Activated T-cell treated with anti-CD3 and anti-CD28 coated beads, Interleukin-2, amount 50 U/mL, for 24 hours (primary cell): ENCODE measurements around the gene ZFYVE9.
"Not testable (repeated sequence)": the region's sequence is repeated elsewhere in the genome, so short reads cannot be mapped to it uniquely, and the experiment has no call there.

Experiments
- DNase-seq: peaks from one replicate; pipeline ENCODE4 v3.0.0-alpha.2; 2020
- H3K27ac Mint-ChIP-seq: 2 replicates; pipeline ENCODE4 v1.8.0; 2020; ENCODE audit warnings: mild to moderate bottlenecking, mixed read lengths
- H3K27me3 Mint-ChIP-seq: 2 replicates; pipeline ENCODE4 v1.8.0; 2020; ENCODE audit warnings: mixed read lengths
- H3K36me3 Mint-ChIP-seq: 2 replicates; pipeline ENCODE4 v1.8.0; 2020; ENCODE audit warnings: low read depth, mixed read lengths
- H3K4me1 Mint-ChIP-seq: 2 replicates; pipeline ENCODE4 v1.8.0; 2020; ENCODE audit warnings: low read depth, mixed read lengths
- H3K4me3 Mint-ChIP-seq: 2 replicates; pipeline ENCODE4 v1.8.0; 2020; ENCODE audit warnings: mild to moderate bottlenecking, moderate library complexity, mixed read lengths
- H3K9me3 Mint-ChIP-seq: 2 replicates; pipeline ENCODE4 v1.8.0; 2020; ENCODE audit warnings: mixed read lengths

The ZFYVE9 gene

GRCh38 chr1:52140633-52141512 is 1.0 kb upstream of the ZFYVE9 start:
- peak overlapping the region; percentile 74 for H3K4me3 Mint-ChIP-seq
- H3K27ac Mint-ChIP-seq = peak overlapping the region; percentile 74
- H3K27me3 Mint-ChIP-seq = no peaks in the 10 kb centered on the region
- H3K36me3 Mint-ChIP-seq = peaks cover 3% of the 10 kb centered on the region
- H3K4me1 Mint-ChIP-seq = peaks cover 48% of the 10 kb centered on the region
- DNase-seq = no peak
- no peaks in the 10 kb centered on the region for H3K9me3 Mint-ChIP-seq

DNA sequence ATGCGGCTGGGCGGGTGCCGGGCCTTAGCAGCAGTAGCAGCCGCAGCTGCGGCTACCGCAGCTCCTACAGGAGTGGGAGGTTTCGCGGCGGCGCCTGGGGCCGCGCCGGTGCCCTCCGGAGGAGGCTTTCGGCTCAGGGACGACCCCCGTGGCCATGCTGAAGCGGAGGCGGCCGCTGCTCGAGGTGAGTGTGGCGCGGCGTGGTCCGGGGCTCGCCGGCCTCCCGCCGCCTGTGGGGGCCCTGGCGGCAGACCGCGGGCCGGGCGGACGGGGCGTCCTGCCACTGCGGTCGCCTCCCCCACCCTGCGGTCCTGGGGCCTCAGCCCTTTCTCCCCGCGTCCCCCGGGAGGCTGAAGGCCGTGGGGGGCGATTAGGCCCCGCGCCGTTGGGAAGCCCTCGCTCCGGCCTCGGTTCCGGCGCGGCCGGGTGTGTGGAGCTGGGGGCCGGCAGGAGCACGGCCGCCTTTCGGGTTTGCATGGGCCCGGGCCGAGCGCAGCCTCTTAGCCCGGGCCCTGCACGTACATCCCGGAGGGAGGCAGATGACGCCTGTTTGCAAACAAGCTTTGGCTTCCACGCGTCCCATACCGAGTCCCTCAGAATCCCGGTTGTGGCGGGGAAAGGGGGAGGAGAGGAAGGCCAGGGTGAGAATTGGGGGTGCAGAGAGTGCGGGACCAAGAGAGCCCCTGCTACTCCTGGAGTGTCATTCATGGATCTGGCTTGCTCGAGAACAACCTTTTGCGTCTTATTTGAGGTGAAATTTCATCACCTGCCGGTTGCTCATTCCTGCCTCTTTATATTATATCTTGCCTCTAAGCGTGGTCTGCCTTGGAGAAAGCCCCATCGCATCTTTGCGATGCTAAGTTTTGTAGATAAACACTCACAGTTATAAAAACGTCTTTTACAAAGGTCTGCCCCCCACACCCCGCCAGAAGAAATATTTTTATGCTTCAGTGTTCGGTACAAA is 613 bp downstream of the ZFYVE9 start:
- Mint-ChIP-seq H3K27ac (peak overlapping the region; percentile 89), H3K36me3 (peaks cover 3% of the 10 kb centered on the region), H3K9me3 (no peaks in the 10 kb centered on the region), H3K27me3 (no peaks in the 10 kb centered on the region), H3K4me3 (peak overlapping the region; percentile 82), H3K4me1 (peaks cover 48% of the 10 kb centered on the region)
- DNase-seq = no peak

- no peak overlapping the region for H3K4me3 Mint-ChIP-seq
- no peak for DNase-seq
- H3K27ac Mint-ChIP-seq = no peak overlapping the region
- no peaks in the 10 kb centered on the region for H3K9me3 Mint-ChIP-seq
- H3K27me3 Mint-ChIP-seq = no peaks in the 10 kb centered on the region
- H3K4me1 Mint-ChIP-seq = peaks cover 30% of the 10 kb centered on the region
- peaks cover 3% of the 10 kb centered on the region for H3K36me3 Mint-ChIP-seq
Measured at GRCh38 chr1:52145137-52145536, 3.2 kb downstream of the ZFYVE9 start.

DNA sequence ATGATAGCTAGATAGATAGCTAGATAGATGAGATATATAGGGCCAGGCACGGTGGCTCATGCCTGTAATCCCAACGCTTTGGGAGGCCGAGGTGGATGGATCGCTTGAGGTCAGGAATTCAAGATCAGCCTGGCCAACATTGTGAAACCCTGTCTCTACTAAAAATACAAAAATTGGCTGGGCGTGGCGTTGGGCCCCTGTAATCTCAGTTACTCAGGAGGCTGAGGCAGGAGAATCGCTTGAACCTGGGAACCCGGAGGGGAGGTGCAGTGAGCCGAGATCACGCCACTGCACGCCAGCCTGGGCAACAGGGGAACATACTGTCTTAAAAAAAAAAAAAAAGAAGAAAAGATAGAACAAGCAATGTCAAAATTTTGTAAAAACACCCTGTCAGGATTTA is 8.6 kb downstream of the ZFYVE9 start:
- H3K36me3 Mint-ChIP-seq, DNase-seq, H3K27ac Mint-ChIP-seq, H3K9me3 Mint-ChIP-seq, H3K4me3 Mint-ChIP-seq, H3K4me1 Mint-ChIP-seq, H3K27me3 Mint-ChIP-seq: not testable (repeated sequence)

DNA sequence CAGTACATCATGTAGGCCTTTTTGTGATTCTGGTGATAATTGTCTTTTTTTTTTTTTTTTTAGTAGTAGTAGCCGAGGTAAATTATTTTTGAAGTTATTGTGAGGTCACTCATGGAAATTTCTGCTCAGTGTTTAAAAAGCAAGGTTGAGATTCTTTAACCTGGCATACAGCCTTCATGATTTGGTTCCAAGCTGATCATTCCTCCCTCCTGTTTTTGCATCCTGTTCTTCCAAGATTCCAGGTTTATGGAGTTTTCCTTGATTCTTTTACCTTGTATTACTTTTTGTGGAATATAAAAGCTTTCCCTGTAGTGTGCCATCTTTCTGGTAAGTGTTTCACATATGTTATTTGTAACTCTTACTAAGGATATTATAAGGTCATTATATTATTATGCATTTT is 9.1 kb downstream of the ZFYVE9 start:
- no peaks in the 10 kb centered on the region for H3K36me3 Mint-ChIP-seq
- H3K27me3 Mint-ChIP-seq = no peaks in the 10 kb centered on the region
- no peak for DNase-seq
- H3K4me1 Mint-ChIP-seq = no peaks in the 10 kb centered on the region
- H3K4me3 Mint-ChIP-seq = no peak overlapping the region
- H3K27ac Mint-ChIP-seq = no peak overlapping the region
- no peaks in the 10 kb centered on the region for H3K9me3 Mint-ChIP-seq

DNA sequence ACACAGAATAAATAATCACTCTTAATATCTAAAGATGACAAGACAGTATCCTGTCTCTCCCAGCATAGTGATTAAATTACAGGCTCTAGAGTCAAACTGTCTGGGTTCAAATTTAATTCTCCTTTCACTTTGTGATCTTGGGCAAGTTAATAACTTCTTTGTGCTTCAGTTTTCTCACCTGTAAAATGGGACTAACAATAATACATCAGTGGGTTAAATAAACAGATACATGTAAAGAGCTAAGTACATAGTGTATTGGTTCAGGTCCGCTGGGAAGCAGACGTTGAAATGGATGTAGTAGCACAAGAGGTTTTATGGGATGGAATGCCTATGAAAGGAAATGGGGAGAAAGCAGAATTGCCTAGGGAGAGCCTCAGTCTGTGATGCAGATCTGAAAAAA is 10.7 kb downstream of the ZFYVE9 start:
- H3K27me3 Mint-ChIP-seq = no peaks in the 10 kb centered on the region
- no peaks in the 10 kb centered on the region for H3K4me1 Mint-ChIP-seq
- H3K4me3 Mint-ChIP-seq = no peak overlapping the region
- DNase-seq = no peak
- no peaks in the 10 kb centered on the region for H3K36me3 Mint-ChIP-seq
- no peak overlapping the region for H3K27ac Mint-ChIP-seq
- H3K9me3 Mint-ChIP-seq = no peaks in the 10 kb centered on the region

- Mint-ChIP-seq H3K4me1 (peaks cover 2% of the 10 kb centered on the region), H3K27me3 (no peaks in the 10 kb centered on the region)
- DNase-seq = no peak
Measured at GRCh38 chr1:52153010-52153409, 11.1 kb downstream of the ZFYVE9 start.

GRCh38 chr1:52153898-52154297 is 12.0 kb downstream of the ZFYVE9 start:
- Mint-ChIP-seq H3K36me3 (no peaks in the 10 kb centered on the region), H3K27ac (no peak overlapping the region), H3K4me1 (peaks cover 2% of the 10 kb centered on the region), H3K9me3 (no peaks in the 10 kb centered on the region), H3K4me3 (no peak overlapping the region), H3K27me3 (no peaks in the 10 kb centered on the region)
- DNase-seq = no peak

More at GRCh38 chr1:52153010-52153409, 11.1 kb downstream of the ZFYVE9 start:
- Mint-ChIP-seq H3K36me3 (no peaks in the 10 kb centered on the region), H3K9me3 (no peaks in the 10 kb centered on the region), H3K4me3 (no peak overlapping the region), H3K27ac (no peak overlapping the region)

DNA sequence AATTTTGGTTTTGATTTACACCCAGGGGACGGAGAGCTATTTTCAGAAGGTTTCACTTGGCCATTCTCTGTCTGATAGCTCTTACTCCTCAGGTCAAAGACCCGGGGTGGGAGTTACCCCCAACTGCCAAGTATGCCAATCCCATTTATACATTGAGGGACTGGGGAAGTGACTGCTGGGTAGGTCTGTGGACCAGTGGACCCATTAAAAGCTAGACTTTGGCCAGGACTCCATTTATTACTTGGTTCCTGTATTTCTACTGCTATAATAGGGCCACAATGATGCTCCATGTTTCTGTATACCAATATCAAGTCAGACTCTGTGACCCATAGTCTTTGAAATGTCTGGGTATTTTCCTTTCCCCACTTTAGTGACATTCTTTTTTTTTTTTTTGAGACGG is 14.6 kb downstream of the ZFYVE9 start:
- no peaks in the 10 kb centered on the region for H3K36me3 Mint-ChIP-seq
- H3K27ac Mint-ChIP-seq = no peak overlapping the region
- no peaks in the 10 kb centered on the region for H3K27me3 Mint-ChIP-seq
- no peaks in the 10 kb centered on the region for H3K9me3 Mint-ChIP-seq
- DNase-seq = no peak
- H3K4me1 Mint-ChIP-seq = peaks cover 2% of the 10 kb centered on the region
- no peak overlapping the region for H3K4me3 Mint-ChIP-seq

DNA sequence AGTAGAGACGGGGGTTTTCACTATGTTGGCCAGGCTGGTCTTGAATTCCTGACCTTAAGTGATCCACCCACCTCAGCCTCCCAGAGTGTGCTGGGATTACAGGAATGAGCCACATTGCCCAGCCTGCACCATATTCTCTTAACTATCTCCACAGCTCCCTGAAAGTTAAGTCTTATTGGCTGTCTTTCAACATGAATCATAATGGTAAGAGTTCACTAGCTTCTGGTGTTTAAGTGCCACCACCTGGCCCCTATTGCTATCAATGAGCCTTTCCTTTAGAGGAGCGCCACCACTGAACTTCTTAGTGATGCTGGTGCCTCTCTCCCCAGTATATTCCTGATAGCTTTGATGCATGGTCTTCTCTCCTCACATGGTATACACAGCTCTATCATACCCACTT is 15.7 kb downstream of the ZFYVE9 start:
- Mint-ChIP-seq H3K4me1 (peaks cover 2% of the 10 kb centered on the region), H3K4me3 (no peak overlapping the region), H3K9me3 (no peaks in the 10 kb centered on the region), H3K36me3 (no peaks in the 10 kb centered on the region), H3K27ac (no peak overlapping the region), H3K27me3 (no peaks in the 10 kb centered on the region)
- no peak for DNase-seq

DNA sequence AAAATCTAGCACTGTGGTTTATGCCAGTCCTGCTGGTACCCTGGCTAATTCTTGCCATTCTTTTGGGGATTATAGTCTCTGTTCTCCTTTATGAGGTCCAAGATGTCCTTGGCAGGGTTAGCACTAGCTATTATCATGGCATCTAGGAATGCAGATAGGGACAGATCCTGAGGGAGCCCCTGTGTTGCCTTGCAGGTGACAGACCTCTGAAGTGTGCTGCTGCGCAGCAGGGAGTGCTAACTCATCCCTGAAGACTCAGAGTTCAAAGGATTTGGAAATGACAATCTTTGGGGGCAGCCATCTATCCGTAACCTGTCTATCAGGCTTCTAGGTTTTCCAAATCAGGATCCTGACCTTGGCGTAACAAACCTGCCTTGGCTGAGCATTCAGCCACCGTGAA is 16.3 kb downstream of the ZFYVE9 start:
- Mint-ChIP-seq H3K4me1 (peaks cover 2% of the 10 kb centered on the region), H3K36me3 (no peaks in the 10 kb centered on the region), H3K27me3 (no peaks in the 10 kb centered on the region), H3K9me3 (no peaks in the 10 kb centered on the region), H3K27ac (no peak overlapping the region), H3K4me3 (no peak overlapping the region)
- DNase-seq = no peak

DNA sequence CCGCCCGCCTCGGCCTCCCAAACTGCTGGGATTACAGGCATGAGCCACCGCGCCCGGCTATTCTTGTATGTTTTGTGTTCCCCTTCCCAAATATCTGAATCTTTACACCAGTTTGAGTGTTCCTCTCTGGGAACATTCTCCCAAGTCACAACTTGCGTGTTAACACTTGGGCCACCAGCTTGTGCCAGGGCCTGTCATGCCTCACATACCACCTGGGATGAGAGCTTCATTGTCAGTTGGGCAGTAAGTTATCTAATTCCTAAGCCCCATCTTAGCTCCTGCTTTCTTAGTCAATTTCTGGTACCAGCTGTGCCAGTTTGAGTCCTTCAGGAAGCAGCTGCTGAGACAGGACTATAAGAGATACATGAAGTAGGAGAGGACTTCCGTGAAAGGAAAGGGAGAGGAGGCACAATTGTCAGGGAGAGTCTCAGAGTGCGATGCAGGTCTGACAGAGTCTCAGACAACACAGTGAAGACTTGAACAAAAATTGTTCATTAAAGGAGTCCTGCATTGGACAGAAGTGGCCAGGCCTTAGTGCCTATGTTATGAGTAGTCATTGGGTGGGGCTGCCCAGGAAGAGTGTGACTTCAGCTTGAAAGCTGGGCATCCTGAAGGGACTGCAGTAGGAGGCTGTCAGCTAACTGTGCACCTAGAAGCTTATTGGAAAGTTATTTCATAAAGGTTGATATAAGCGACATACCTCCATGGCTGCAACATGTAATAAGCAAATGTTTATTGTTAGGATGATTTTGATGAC is 17.3 kb downstream of the ZFYVE9 start:
- Mint-ChIP-seq H3K36me3 (no peaks in the 10 kb centered on the region), H3K9me3 (no peaks in the 10 kb centered on the region), H3K27me3 (no peaks in the 10 kb centered on the region), H3K27ac (no peak overlapping the region), H3K4me1 (peaks cover 2% of the 10 kb centered on the region), H3K4me3 (no peak overlapping the region)
- DNase-seq = no peak

DNA sequence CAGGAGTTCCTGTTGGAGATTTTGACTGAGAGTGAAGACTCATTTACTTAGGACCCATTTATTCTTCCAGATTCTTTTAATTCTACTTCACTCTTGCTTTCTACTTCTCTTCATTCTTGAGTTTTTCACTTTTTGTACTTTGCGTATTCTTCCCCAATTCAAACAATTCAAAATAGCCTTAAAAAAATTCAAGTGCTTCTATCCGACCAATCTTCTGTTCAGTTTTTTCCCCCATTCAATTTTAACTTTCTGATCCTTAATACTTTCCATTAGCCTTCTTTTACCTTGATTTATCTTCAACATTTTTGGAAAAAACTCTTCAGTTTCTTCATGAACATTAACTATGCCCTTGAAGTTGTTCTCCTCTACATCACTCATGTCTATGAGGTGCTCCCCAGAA is 21.1 kb downstream of the ZFYVE9 start:
- H3K4me3 Mint-ChIP-seq = no peak overlapping the region
- no peaks in the 10 kb centered on the region for H3K9me3 Mint-ChIP-seq
- H3K27me3 Mint-ChIP-seq = no peaks in the 10 kb centered on the region
- no peak overlapping the region for H3K27ac Mint-ChIP-seq
- no peaks in the 10 kb centered on the region for H3K36me3 Mint-ChIP-seq
- peaks cover under 1% of the 10 kb centered on the region for H3K4me1 Mint-ChIP-seq
- DNase-seq = no peak

DNA sequence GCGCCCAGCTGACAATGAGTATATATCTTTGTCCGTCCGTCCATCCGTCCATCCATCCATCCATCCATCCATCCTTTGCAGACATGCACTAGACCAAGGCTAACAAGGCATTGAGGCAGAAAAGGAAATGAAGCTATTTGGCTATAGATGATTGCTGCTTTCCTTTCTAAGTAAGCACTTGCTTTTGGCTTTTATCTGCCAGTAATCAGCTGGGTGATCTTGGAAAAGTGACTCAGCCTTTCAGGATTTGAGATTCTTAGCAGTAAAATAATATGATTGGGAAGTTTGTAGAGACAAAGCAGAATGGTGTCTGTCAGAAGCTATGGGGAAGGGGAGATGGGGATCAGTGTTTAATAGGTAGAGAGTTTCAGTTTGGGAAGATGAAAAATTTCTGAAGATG is 22.7 kb downstream of the ZFYVE9 start:
- Mint-ChIP-seq H3K27me3 (no peaks in the 10 kb centered on the region), H3K4me3 (no peak overlapping the region), H3K9me3 (no peaks in the 10 kb centered on the region), H3K4me1 (no peaks in the 10 kb centered on the region), H3K27ac (no peak overlapping the region), H3K36me3 (no peaks in the 10 kb centered on the region)
- no peak for DNase-seq
